K562 (cell line): ENCODE results near the gene PDZRN4. TPM values are rescaled to one million over a fixed set of nuclear protein-coding genes. Genes with fewer than 3 reads are reported as not detected.

ENCODE experiments used
- ATAC-seq: fragments of 200-7000 bp; cut with Tn5 transposase; 3 replicates; pipeline ENCODE4 v1.9.1; 2020; ENCODE audit warnings: moderate library complexity
- BruUV-seq: library from RNA; stranded (reverse); fragments of 400-500 nt; replicated peaks from 2 replicates; lab custom pipeline; 2021; lab: Mats Ljungman, UMichigan
- CTCF ChIA-PET: fragments of 300-600 bp; formaldehyde crosslinking; extraction: SDS; loops from one replicate; lab custom pipeline; 2021; ENCODE audit warnings: low intra/inter-chr PET ratio; lab: Yijun Ruan, JAX
- POLR2A ChIA-PET: fragments of 300-600, 350-650 bp; sonication (Branson Sonifier 250); formaldehyde crosslinking; extraction: SDS; loops from one replicate; lab custom pipeline; 2021; ENCODE audit warnings: antibody characterized with exemption, inconsistent platforms; lab: Yijun Ruan, JAX
- DNase-seq, 4 experiments: peaks; one replicate each; pipeline versions ENCODE4 v3.0.0 to v3.0.0-alpha.2; 2011 to 2018; ENCODE audit warnings: low spot score in 3 of 4, mixed read lengths in 3 of 4; ENCODE audit errors: extremely low read depth in 1 of 4
- FAIRE-seq: peaks from 2 replicates; lab custom pipeline; 2011; peaks lifted over from hg19 to GRCh38; lab: Jason Lieb, UNC
- H2AFZ ChIP-seq: 2 replicates; pipeline ENCODE4 v1.6.0; 2011; ENCODE audit warnings: low read depth, low read length, control low read depth, inconsistent platforms
- H3K27ac ChIP-seq: fragments of 200-600 bp; 3 replicates; pipeline ENCODE4 v1.8.0; 2011; ENCODE audit warnings: low read depth, mild to moderate bottlenecking, control low read depth, inconsistent platforms, low read length, moderate library complexity, mixed read lengths; ENCODE audit errors: extremely low read depth
- H3K27me3 ChIP-seq, 2 experiments: fragments of 300-600 bp in 1 of 2; 2 replicates in 1 of 2; 3 replicates in 1 of 2; pipeline versions ENCODE4 v1.6.0 to v1.8.0; 2011; ENCODE audit warnings: inconsistent platforms in 2 of 2, low read length in 2 of 2, mild to moderate bottlenecking in 1 of 2, mixed read lengths in 1 of 2, moderate library complexity in 1 of 2; ENCODE audit not compliant: control insufficient read depth in 2 of 2, insufficient read depth in 2 of 2
- H3K36me3 ChIP-seq: fragments of 300-600 bp; 3 replicates; pipeline ENCODE4 v1.8.0; 2011; ENCODE audit warnings: mild to moderate bottlenecking, low read length, inconsistent platforms; ENCODE audit not compliant: control insufficient read depth, insufficient read depth
- H3K4me1 ChIP-seq, 2 experiments: fragments of 200-600 bp in 1 of 2; replicated peaks in 1 of 2; 2 replicates in 1 of 2; 3 replicates in 1 of 2; pipeline versions ENCODE4 v1.5.1 to v1.8.0; 2011; ENCODE audit warnings: inconsistent platforms in 2 of 2, low read length in 2 of 2, mild to moderate bottlenecking in 1 of 2, mixed read lengths in 1 of 2, moderate library complexity in 1 of 2; ENCODE audit not compliant: control insufficient read depth in 2 of 2, insufficient read depth in 2 of 2
- H3K4me2 ChIP-seq: 2 replicates; pipeline ENCODE4 v1.6.1; 2011; ENCODE audit warnings: low read length, control low read depth, inconsistent platforms, mixed read lengths; ENCODE audit not compliant: insufficient read depth
- H3K4me3 ChIP-seq: fragments of 200-600 bp; sonication (generic), shearing (Covaris generic); 2 replicates; pipeline ENCODE4 v1.5.1; 2016; ENCODE audit warnings: control low read depth, inconsistent platforms
- H3K79me2 ChIP-seq: fragments of 200-600 bp; 3 replicates; pipeline ENCODE4 v1.8.0; 2011; ENCODE audit warnings: low read length, inconsistent platforms; ENCODE audit not compliant: control insufficient read depth, insufficient read depth
- H3K9ac ChIP-seq, 2 experiments: 2 replicates each; pipeline versions ENCODE4 v1.6.0 to v1.6.1; 2011; ENCODE audit warnings: low read depth in 2 of 2, low read length in 2 of 2, control low read depth in 1 of 2, inconsistent platforms in 1 of 2, mild to moderate bottlenecking in 1 of 2, mixed read lengths in 1 of 2; ENCODE audit not compliant: insufficient read depth in 1 of 2
- H3K9me1 ChIP-seq: one replicate; pipeline ENCODE4 v1.6.0; 2011; ENCODE audit warnings: inconsistent platforms, mild to moderate bottlenecking, low read length, moderate library complexity; ENCODE audit not compliant: control insufficient read depth, insufficient read depth
- H3K9me3 ChIP-seq: replicated peaks from 2 replicates; pipeline ENCODE4 v1.5.1; 2011; ENCODE audit warnings: low read depth, low read length, inconsistent platforms; ENCODE audit not compliant: control insufficient read depth, insufficient read depth
- H4K20me1 ChIP-seq: replicated peaks from 2 replicates; pipeline ENCODE4 v1.6.1; 2011; ENCODE audit warnings: low read length, inconsistent platforms, mixed read lengths; ENCODE audit not compliant: control insufficient read depth, insufficient read depth
- COPS2 ChIP-seq: fragments of 450-650 bp; conservative IDR thresholded peaks from 2 replicates; pipeline ENCODE4 v1.6.1; 2016; ENCODE audit warnings: mild to moderate bottlenecking, moderate library complexity
- ESRRA ChIP-seq: fragments of 450-650 bp; IDR thresholded peaks from 2 replicates; pipeline ENCODE4 v1.6.1; 2014; ENCODE audit warnings: low read depth, mild to moderate bottlenecking, moderate library complexity, borderline replicate concordance
- FOXP1 ChIP-seq: sonication (generic); formaldehyde crosslinking; IDR thresholded peaks from 2 replicates; pipeline ENCODE4 v1.8.0; 2022; ENCODE audit warnings: mild to moderate bottlenecking, missing genetic modification reagents
- POLR3G ChIP-seq: IDR thresholded peaks from 2 replicates; pipeline ENCODE4 v1.6.1; 2011; ENCODE audit not compliant: insufficient read length, insufficient replicate concordance; ENCODE audit errors: extremely low read depth
- RAD21 ChIP-seq, 2 experiments: fragments of 250-450 bp in 1 of 2; fragments of 450-650 bp in 1 of 2; sonication (Bioruptor Pico) in 1 of 2; formaldehyde crosslinking in 1 of 2; IDR thresholded peaks in 1 of 2; conservative IDR thresholded peaks in 1 of 2; 2 replicates each; pipeline versions ENCODE4 v1.4.0 to v1.8.0; 2020 to 2022; ENCODE audit warnings: mild to moderate bottlenecking in 2 of 2, moderate library complexity in 1 of 2
- RFX7 ChIP-seq: fragments of 250-450 bp; sonication (Bioruptor Pico); IDR thresholded peaks from 2 replicates; pipeline ENCODE4 v1.5.1; 2021; ENCODE audit warnings: mild to moderate bottlenecking
- ZNF445 ChIP-seq: fragments of 250-450 bp; sonication (Bioruptor Pico); IDR thresholded peaks from 2 replicates; pipeline ENCODE4 v1.4.0; 2020; ENCODE audit warnings: low read depth, mild to moderate bottlenecking, moderate library complexity
- WGBS: fragments of 100-300 bp; shearing (Covaris generic); methylation state at CpG from one replicate; pipeline ENCODE4 v1.1.6; 2016; ENCODE audit warnings: low coverage, mixed read lengths; ENCODE audit not compliant: insufficient coverage; ENCODE audit errors: missing lambda C conversion rate; 5-methylcytosine and 5-hydroxymethylcytosine counted together
- in situ Hi-C: fragments of 300-500 bp; cut with MboI; formaldehyde crosslinking; loops from 4 replicates; pipeline ENCODE4 v1.15.0; 2018; ENCODE audit warnings: inconsistent platforms, mixed read lengths
- intact Hi-C: fragments of 100-400 bp; cut with micrococcal nuclease; formaldehyde crosslinking; loops from 2 replicates; pipeline ENCODE4 v1.14.2; 2022
- polyA plus RNA-seq, 8 experiments: library from polyadenylated mRNA; depleted of rRNA in 4 of 8; stranded (reverse) in 5 of 8; unstranded in 3 of 8; fragments of >200 nt; fragmentation: Nextera tagmentation in 2 of 8; fragmentation: Illumina TruSeq in 1 of 8; extraction: Ambion mirVana in 2 of 8; extraction: Trizol in 1 of 8; gene quantifications; 2 replicates each; pipeline versions ENCODE4 v1.2.1 to v1.2.3, GENCODE V29; 2011 to 2014; ENCODE audit warnings: inconsistent platforms in 1 of 8, missing spikeins in 1 of 8
- total RNA-seq, 7 experiments: library from RNA; depleted of rRNA in 6 of 7; stranded (reverse); fragments of >200 nt in 6 of 7; fragmentation: Illumina TruSeq in 2 of 7; extraction: Trizol in 2 of 7; gene quantifications; 2 replicates each; pipeline versions ENCODE4 v1.2.1 to v1.2.3, GENCODE V29; 2011 to 2021; ENCODE audit warnings: low replicate concordance in 1 of 7
- TF ChIP-seq, protein P1 (sequence below): sonication (generic); formaldehyde crosslinking; IDR thresholded peaks from 2 replicates; pipeline ENCODE4 v1.8.0; 2022; ENCODE audit warnings: mild to moderate bottlenecking, missing genetic modification reagents

PDZRN4 gene
- total and polyA plus RNA-seq, 9 of the 15 experiments (the other 6 are each of a cell fraction or from before 2014, with no cell fraction given): not detected

DNA sequence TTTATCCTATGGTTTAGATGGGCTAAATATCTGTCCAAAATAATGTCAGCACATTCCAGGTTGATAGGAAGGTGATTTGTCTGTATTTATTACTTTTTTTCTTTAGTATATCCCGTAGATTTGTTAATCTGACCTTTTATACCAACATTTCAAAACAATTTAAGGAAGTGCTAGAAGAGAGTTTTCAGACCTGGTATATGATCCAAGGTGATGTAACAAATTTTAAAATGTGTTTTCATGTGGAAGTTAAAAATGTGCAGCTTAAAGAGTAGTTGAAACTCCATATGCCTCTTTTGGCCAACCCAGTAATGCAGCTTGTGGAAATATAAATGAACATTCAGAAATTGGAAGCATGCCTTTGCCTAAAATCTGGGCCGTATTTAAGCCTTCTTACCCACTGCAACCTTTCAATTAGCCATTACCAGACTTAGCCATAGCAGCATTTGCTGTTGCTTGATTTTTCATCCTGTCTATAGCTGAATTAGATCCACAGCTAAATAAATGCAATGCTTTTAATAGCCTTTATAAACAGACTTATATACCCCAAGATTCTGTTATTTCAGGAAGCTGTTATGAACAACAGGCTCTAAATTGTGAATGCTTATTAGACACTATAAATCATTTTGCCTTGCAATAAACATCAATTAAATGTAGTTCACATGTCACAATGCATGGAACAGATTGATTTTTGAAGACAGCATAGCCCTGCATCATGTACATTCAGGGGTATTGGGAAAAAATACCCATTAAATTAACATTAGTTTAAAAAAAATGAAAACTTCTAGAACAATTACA, 271.2 kb downstream of the PDZRN4 start:
- in situ Hi-C loops: no loop called here
- no peak for ATAC-seq
- Histone ChIP-seq H3K79me2 (no peaks in the 10 kb centered on the region), H3K4me3 (no peak overlapping the region), H3K27ac (no peak overlapping the region), H2AFZ (no peak overlapping the region), H4K20me1 (no peaks in the 10 kb centered on the region), H3K9me3 (no peaks in the 10 kb centered on the region), H3K9ac (no peak overlapping the region), H3K27me3 (no peaks in the 10 kb centered on the region), H3K9me1 (no peaks in the 10 kb centered on the region), H3K36me3 (no peaks in the 10 kb centered on the region), H3K4me2 (no peak overlapping the region), H3K4me1 (no peaks in the 10 kb centered on the region)
- CTCF ChIA-PET: no interaction called here
- FAIRE-seq: no peak
- intact Hi-C loops: no loop called here
- no peak for DNase-seq
- POLR2A ChIA-PET: no interaction called here
- WGBS: 2% methylated on average over 2 of the region's 2 CpGs
- TF ChIP-seq, protein P1, sequence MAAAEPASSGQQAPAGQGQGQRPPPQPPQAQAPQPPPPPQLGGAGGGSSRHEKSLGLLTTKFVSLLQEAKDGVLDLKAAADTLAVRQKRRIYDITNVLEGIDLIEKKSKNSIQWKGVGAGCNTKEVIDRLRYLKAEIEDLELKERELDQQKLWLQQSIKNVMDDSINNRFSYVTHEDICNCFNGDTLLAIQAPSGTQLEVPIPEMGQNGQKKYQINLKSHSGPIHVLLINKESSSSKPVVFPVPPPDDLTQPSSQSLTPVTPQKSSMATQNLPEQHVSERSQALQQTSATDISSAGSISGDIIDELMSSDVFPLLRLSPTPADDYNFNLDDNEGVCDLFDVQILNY: no peak
- TF ChIP-seq ZNF445 (CRISPR knock-in tag): no peak
- TF ChIP-seq RAD21 (CRISPR knock-in tag; conservative IDR thresholded peaks at IDR 0.05 in 1 of 2, IDR thresholded peaks at IDR 0.05 in 1 of 2): no peak
- TF ChIP-seq COPS2: no peak
- no peak for TF ChIP-seq ESRRA
- no peak for TF ChIP-seq FOXP1 (CRISPR knock-in tag)
- no peak for TF ChIP-seq RFX7
- TF ChIP-seq POLR3G: no peak
- BruUV-seq: no TSS peak
